ENCODE measurements around the gene CYSLTR2.
"Not testable (repeated sequence)": the region's sequence is repeated elsewhere in the genome, so short reads cannot be mapped to it uniquely, and the experiment has no call there.

The CYSLTR2 gene

DNA sequence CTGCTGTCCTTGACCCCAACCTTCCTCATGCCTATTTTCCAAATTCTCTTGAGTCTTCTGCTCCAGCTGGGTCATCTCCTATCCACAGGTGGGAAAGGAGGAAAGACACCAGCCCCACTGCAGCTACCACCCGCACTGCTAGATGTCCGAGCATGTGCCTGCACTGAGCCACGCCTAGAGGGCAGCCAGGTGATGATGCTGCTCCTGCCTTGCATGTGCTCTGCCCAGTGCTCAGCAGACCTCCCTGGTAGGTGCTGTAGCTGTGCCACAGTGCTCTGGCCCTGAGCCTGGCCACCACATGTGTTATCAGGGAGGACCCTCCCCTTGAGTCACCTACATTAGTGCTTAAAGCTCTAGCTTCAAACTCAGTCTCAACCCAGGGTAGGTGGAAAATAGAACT, 6.9 kb upstream of the CYSLTR2 start:
- DNase-seq: no peak

DNA sequence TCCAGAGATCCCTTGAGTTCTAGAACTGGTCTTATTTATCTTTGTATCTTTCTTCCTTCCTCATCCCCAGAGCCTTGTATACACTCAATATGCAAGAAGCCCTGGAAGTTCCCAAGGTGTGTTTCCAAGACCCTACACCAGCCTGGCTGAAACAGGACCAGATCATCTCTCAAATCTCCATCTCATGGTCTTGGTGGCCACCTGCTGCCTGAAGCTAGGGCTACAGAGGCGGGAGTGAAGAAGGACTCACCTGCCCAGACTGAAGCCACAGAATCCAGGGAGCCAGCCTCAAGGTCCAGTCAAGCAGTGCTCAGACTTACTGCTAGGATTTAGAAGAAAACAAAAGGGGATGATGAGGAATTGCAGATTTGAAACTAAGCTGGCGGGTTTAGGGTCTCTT, 6.1 kb upstream of the CYSLTR2 start:
- no peak for DNase-seq

GRCh38 chr13:48648446-48648845, 5.3 kb upstream of the CYSLTR2 start:
- DNase-seq: no peak

DNA sequence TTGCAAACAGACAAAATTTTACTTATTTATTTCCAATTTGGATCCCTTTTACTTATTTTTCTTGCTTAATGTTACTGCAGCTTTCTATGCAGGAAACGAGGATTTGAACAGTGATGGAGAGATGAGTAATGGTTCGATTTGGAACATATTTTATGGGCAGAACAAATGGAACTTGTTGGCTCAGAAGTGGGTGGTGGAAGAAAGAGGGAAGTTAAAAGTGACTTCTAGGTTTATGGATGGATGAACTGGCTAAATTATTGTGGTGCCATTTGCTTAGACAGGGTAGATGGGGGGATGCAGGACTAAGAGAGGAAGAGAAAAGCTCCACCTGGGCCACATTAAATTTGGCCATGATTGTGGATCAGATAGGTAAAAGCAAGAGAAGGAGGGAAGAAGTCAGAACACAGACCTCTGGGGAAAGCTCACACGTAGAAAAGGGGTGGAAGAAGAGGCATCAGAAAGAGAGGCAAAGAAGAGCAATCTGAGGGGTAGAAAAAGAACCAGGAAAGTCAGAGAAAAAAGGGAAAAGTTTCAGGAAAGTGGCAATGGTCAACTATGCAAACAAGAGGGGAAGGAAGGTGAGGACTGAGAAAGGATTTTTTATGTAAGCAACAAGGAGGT, 768 bp upstream of the CYSLTR2 start:
- no peak for DNase-seq

DNA sequence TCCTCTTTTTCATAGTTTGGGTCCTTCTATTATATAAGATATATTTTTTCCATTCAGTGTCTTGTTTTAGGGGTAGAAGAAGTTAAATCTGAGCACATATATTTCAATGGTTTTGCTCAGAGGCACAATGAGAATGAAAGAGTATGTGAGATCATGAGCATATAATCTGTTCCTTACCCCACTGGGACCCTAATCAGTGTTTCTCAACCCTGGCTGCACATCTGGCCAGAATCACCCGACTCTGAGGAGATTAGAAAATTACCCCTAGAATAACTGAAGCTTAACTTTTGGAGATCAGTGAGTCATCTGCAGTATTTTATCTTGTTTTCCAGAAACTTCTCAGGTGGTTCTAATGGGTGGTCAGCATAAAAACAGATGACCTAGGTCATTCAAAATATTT, 782 bp downstream of the CYSLTR2 start:
- no peak for DNase-seq

- DNase-seq: no peak
These were observed 1.6 kb downstream of the CYSLTR2 start for GRCh38 chr13:48655291-48655690.

DNA sequence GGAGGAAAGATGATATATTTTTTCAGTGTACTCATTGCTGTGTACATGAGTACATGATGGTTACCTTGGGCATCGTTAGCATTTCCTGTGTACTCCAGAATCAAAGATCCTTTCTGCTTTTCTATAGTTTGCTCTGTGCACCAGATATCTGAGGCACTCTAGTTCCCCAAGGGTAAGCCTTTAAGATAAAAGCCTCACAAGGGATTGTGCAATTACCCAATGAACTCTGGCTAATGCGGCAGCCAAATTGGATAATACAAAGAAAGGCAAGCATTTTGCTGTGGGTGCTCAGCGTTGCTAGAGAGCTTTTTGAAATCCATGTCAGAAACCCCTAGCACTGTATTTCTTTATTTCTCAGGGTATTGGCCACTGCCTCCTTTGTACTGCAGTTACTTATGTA, 2.9 kb downstream of the CYSLTR2 start:
- no peak for DNase-seq

DNA sequence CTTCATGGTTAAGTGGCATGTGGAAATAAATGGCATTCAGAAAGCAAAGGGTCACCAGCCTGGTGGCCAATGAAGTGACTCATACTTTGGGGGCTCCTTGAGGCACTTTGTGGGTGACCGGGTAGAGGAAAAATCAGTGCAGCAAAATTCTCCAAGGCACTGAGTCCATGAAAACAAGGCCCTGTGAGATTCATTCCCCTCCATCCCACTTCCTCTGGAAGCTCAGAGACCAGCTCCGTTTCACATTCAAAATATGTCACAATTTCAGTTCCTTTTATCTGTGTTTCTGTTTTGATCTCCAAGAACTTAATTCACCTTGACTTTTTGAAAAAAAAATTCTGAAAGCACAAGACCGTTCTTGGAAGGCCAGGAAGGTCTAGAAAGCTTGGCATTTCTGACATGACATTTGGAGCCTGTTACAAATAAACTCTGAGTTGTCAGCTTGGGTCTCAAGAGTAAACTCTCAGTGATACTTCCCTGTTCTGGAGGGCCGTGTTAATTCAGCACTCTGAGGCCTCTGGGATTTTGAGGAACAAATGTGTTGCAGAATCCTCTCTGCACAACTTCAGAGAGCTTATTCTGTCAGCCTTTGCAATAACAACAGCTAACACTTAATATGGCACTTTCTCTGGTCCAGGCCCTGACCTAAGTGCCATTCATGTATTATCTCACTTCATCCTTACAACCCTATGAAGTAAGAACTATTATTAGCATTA, 6.8 kb downstream of the CYSLTR2 start:
- no peak for DNase-seq

DNA sequence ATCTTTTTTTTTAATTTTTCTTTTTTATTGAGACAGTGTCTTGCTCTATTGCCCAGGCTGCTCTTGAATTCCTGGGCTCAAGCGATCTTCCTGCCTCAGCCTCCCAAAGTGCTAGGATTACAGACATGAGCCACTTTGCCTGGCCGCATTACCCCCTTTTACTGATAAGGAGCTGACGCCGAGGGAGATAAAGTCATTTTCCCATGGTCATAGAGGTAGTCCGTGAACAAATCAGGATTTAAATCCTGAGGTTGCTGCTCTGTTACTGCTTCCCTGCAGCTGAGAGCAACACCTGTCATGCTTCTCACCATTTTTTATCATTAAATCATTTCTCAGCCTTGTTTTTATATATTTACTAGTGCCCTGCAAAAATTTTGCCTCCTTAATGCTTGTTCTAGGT, 7.4 kb downstream of the CYSLTR2 start:
- no peak for DNase-seq

DNA sequence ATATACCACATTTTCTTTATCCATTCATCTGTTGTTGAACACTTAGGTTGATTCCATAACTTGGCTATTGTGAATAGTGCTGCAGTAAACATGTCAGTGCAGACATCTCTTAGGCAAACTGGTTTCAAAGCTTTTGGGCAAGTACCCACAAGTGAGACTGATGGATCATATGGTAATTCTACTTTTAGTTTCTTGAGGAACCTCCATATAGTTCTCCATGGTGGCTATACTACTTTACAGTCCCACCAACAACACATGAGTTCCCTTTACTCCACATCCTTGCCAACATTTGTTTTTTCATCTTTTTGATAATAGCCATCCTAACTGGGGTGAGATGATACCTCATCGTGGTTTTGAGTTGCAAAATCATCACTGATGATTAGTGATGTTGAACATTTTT, 8.5 kb downstream of the CYSLTR2 start:
- no peak for DNase-seq

DNA sequence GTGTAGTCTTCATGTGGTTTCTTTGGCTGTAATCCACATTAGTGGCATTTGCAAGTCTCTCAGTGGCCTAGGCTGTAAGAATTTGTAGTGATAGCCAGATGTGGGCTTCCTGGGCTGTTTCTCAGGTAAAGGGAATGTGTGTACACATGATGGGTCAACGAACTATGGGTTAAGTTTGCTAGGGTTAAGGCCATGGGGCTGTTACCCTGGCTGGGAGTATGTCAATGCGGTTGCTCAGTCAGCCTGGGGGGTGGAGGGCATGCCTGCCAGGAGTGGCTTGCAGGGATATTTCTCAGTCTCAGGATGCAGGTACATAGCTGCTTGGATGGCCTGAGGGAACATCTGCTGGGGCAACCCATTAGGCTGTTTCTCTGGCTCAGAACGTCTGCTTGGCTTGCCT, 13.4 kb downstream of the CYSLTR2 start:
- DNase-seq: no peak

GRCh38 chr13:48671421-48671820, 17.7 kb downstream of the CYSLTR2 start:
- DNase-seq: not testable (repeated sequence)

GRCh38 chr13:48675247-48675646, 21.5 kb downstream of the CYSLTR2 start:
- no peak for DNase-seq

GRCh38 chr13:48678316-48678715, 24.6 kb downstream of the CYSLTR2 start:
- no peak for DNase-seq

GRCh38 chr13:48679941-48680680, 26.4 kb downstream of the CYSLTR2 start:
- DNase-seq: no peak

DNA sequence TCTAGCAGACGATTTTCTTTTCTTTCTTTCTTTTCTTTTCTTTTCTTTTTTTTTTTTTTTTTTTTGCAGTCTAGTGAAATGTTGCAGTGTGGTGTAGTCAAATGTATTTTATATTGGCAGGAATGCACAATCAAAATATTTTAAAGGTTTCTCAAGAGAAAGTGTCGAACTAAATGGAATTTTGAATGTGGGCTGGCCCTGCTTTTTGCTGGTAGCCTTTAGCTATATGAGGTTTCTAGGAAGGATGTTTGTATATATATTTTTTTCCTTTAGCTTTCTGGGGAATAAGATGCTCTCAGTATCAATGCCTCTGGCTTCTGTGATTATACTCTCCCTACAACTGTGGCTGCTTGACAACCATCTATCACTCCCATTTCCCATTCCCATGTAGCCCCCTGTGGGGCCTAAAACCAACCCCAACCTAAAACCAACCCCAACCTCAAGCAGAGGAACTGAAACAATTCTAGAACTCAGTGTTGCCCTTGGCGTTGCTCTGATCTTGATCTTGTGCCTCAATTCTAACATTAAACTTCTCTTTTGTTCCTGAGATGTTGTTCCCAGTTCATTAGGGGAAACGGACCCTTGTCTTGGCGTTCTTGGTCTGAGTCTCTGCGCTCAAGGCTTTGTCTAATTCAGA, 27.1 kb downstream of the CYSLTR2 start:
- no peak for DNase-seq

- no peak for DNase-seq
These were observed 28.2 kb downstream of the CYSLTR2 start for GRCh38 chr13:48681905-48682304.

GRCh38 chr13:48682436-48682835, 28.7 kb downstream of the CYSLTR2 start:
- DNase-seq: no peak

DNA sequence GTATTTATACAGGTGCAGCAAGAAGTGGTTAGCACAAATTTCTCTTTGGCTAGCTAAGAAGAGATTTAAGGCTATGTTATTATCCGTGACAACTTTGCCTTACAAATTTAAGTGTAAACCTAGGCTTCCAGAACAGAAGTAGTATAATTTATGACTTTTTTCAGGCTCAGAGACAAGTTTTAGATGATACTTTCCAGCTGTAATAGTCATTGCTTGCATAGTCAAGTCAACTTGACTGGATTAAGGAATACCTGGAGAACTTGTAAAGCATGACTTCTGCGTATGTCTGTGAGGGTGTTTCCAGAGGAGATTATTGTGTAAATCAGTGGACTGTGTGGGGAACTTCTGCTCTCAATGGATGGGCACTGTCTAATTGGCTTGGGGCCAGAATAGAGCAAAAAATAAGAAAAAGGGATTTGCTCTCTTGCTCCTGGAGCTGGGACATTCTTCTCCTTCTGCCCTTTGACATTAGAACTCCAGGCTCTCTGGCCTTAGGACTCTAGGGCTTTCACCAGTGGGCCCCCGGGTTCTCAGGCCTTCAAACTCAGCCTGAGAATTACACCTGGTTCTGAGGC, 33.0 kb downstream of the CYSLTR2 start:
- no peak for DNase-seq

- no peak for DNase-seq
These were observed 33.5 kb downstream of the CYSLTR2 start for GRCh38 chr13:48687249-48687648.

- no peak for DNase-seq
These were observed 40.3 kb downstream of the CYSLTR2 start for GRCh38 chr13:48693998-48694397.

- DNase-seq: no peak
These were observed 42.0 kb downstream of the CYSLTR2 start for GRCh38 chr13:48695776-48696175.

DNA sequence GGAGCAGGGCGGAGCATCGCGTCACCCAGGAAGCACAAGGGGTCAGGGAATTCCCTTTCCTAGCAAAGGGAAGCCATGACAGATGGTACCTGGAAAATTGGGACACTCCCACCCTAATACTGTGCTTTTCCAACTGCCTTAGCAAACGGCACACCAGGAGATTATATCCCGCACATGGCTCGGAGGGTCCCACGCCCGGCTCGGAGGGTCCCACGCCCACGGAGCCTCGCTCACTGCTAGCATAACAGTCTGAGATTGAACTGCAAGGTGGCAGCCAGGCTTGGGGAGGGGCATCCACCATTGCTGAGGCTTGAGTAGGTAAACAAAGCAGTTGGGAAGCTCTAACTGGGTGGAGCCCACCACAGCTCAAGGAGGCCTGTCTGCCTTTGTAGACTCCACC, 42.9 kb downstream of the CYSLTR2 start:
- DNase-seq: not testable (repeated sequence)
